Effector memory CD4-positive, alpha-beta T cell (primary cell): ENCODE data around the gene RILPL2.
"Not testable (repeated sequence)": the region's sequence is repeated elsewhere in the genome, so short reads cannot be mapped to it uniquely, and the experiment has no call there.

Source experiments
- DNase-seq, 3 donors: peaks; one replicate each; pipeline ENCODE4 v3.0.0-alpha.2; 2020
- H3K27ac ChIP-seq: 2 replicates; pipeline ENCODE4 v1.7.0; 2013; ENCODE audit warnings: mild to moderate bottlenecking, low read length, moderate library complexity; ENCODE audit not compliant: insufficient read depth, poor library complexity, severe bottlenecking
- H3K27me3 ChIP-seq: replicated peaks from 2 replicates; pipeline ENCODE4 v1.7.0; 2013; ENCODE audit warnings: mild to moderate bottlenecking, low read length; ENCODE audit not compliant: insufficient read depth, control insufficient read depth, poor library complexity, severe bottlenecking
- H3K36me3 ChIP-seq: 2 replicates; pipeline ENCODE4 v1.7.0; 2013; ENCODE audit warnings: mild to moderate bottlenecking, low read length, moderate library complexity; ENCODE audit not compliant: control insufficient read depth, insufficient read depth
- H3K4me1 ChIP-seq: 2 replicates; pipeline ENCODE4 v1.7.0; 2013; ENCODE audit warnings: low read length, mild to moderate bottlenecking; ENCODE audit not compliant: control insufficient read depth, insufficient read depth, poor library complexity, severe bottlenecking
- H3K4me3 ChIP-seq: 2 replicates; pipeline ENCODE4 v1.7.0; 2013; ENCODE audit warnings: low read length, low read depth, mild to moderate bottlenecking; ENCODE audit not compliant: insufficient read depth, poor library complexity, severe bottlenecking
- H3K9me3 ChIP-seq: 2 replicates; pipeline ENCODE4 v1.7.0; 2013; ENCODE audit warnings: mild to moderate bottlenecking, low read length, moderate library complexity; ENCODE audit not compliant: control insufficient read depth

The RILPL2 gene

GRCh38 chr12:123474485-123475245 is 38.2 kb upstream of the RILPL2 start:
- DNase-seq = no peak
- Histone ChIP-seq H3K27ac (peak overlapping the region; percentile 43), H3K4me3 (no peak overlapping the region), H3K9me3 (no peaks in the 10 kb centered on the region), H3K4me1 (peaks cover 7% of the 10 kb centered on the region), H3K36me3 (peaks cover 10% of the 10 kb centered on the region), H3K27me3 (no peaks in the 10 kb centered on the region)

- no peak for DNase-seq
- H3K4me3 ChIP-seq = no peak overlapping the region
- H3K27me3 ChIP-seq = no peaks in the 10 kb centered on the region
- H3K4me1 ChIP-seq = peaks cover 7% of the 10 kb centered on the region
- H3K27ac ChIP-seq = no peak overlapping the region
- H3K9me3 ChIP-seq = no peaks in the 10 kb centered on the region
- peaks cover 10% of the 10 kb centered on the region for H3K36me3 ChIP-seq
Observed at GRCh38 chr12:123472438-123472849, 36.0 kb upstream of the RILPL2 start.

GRCh38 chr12:123471374-123472068 is 35.0 kb upstream of the RILPL2 start:
- DNase-seq = no peak
- Histone ChIP-seq H3K9me3 (no peaks in the 10 kb centered on the region), H3K36me3 (peaks cover 10% of the 10 kb centered on the region), H3K4me3 (no peak overlapping the region), H3K4me1 (peaks cover 7% of the 10 kb centered on the region), H3K27me3 (no peaks in the 10 kb centered on the region), H3K27ac (no peak overlapping the region)

GRCh38 chr12:123469978-123470377 is 33.5 kb upstream of the RILPL2 start:
- Histone ChIP-seq H3K27me3 (no peaks in the 10 kb centered on the region), H3K27ac (no peak overlapping the region), H3K36me3 (peaks cover 19% of the 10 kb centered on the region), H3K4me1 (peaks cover 2% of the 10 kb centered on the region), H3K9me3 (no peaks in the 10 kb centered on the region), H3K4me3 (no peak overlapping the region)
- DNase-seq = no peak

GRCh38 chr12:123468786-123469185 is 32.3 kb upstream of the RILPL2 start:
- H3K36me3 ChIP-seq = peaks cover 19% of the 10 kb centered on the region
- H3K9me3 ChIP-seq = no peaks in the 10 kb centered on the region
- DNase-seq = no peak
- no peak overlapping the region for H3K4me3 ChIP-seq
- no peaks in the 10 kb centered on the region for H3K4me1 ChIP-seq
- H3K27ac ChIP-seq = no peak overlapping the region
- no peaks in the 10 kb centered on the region for H3K27me3 ChIP-seq

- no peak for DNase-seq
- H3K27ac ChIP-seq = no peak overlapping the region
- H3K27me3 ChIP-seq = no peaks in the 10 kb centered on the region
- peaks cover 4% of the 10 kb centered on the region for H3K4me1 ChIP-seq
- no peaks in the 10 kb centered on the region for H3K9me3 ChIP-seq
- H3K4me3 ChIP-seq = no peak overlapping the region
- peaks cover 10% of the 10 kb centered on the region for H3K36me3 ChIP-seq
Observed at GRCh38 chr12:123465084-123465483, 28.6 kb upstream of the RILPL2 start.

- not testable (repeated sequence) for H3K4me3 ChIP-seq, H3K9me3 ChIP-seq, DNase-seq, H3K27me3 ChIP-seq, H3K36me3 ChIP-seq, H3K27ac ChIP-seq
- H3K4me1 ChIP-seq = peaks cover 10% of the 10 kb centered on the region
Observed at GRCh38 chr12:123463174-123463573, 26.7 kb upstream of the RILPL2 start.

GRCh38 chr12:123457980-123458779 is 21.7 kb upstream of the RILPL2 start, which contains the start of gene SNRNP35:
TSS of gene SNRNP35 (plus strand) at chr12:123458139. CDS start at chr12:123465541, 7,402 bp downstream.
- H3K36me3 ChIP-seq = no peaks in the 10 kb centered on the region
- DNase-seq = peak; percentile 66 to 82 (median 78)
- H3K4me1 ChIP-seq = peaks cover 10% of the 10 kb centered on the region
- H3K4me3 ChIP-seq = peak within 1 kb of the TSS; percentile 99
- H3K27ac ChIP-seq = peak within 1 kb of the TSS; percentile 99
- H3K9me3 ChIP-seq = no peaks in the 10 kb centered on the region
- H3K27me3 ChIP-seq = no peaks in the 10 kb centered on the region

GRCh38 chr12:123453165-123453564 is 16.7 kb upstream of the RILPL2 start:
- no peak overlapping the region for H3K27ac ChIP-seq
- no peak overlapping the region for H3K4me3 ChIP-seq
- DNase-seq = no peak
- peaks cover 3% of the 10 kb centered on the region for H3K4me1 ChIP-seq
- no peaks in the 10 kb centered on the region for H3K36me3 ChIP-seq
- H3K9me3 ChIP-seq = no peaks in the 10 kb centered on the region
- H3K27me3 ChIP-seq = no peaks in the 10 kb centered on the region

GRCh38 chr12:123452276-123452550 is 15.7 kb upstream of the RILPL2 start:
- H3K36me3 ChIP-seq, H3K4me1 ChIP-seq, H3K27ac ChIP-seq, H3K9me3 ChIP-seq, H3K27me3 ChIP-seq, H3K4me3 ChIP-seq, DNase-seq: not testable (repeated sequence)
